GM19438 (cell line): ENCODE measurements around the gene B3GAT2.

Source experiments
- ATAC-seq: cut with Tn5 transposase; IDR thresholded peaks from one replicate; pipeline ENCODE4 v1.9.1; 2021; ENCODE audit warnings: low read depth; ENCODE audit not compliant: unreplicated experiment

B3GAT2 gene

GRCh38 chr6:70901324-70901723, 55.5 kb downstream of the B3GAT2 start:
- ATAC-seq = no peak

GRCh38 chr6:70900047-70900446, 56.8 kb downstream of the B3GAT2 start:
- no peak for ATAC-seq

- ATAC-seq = no peak
Observed at GRCh38 chr6:70894001-70894400, 62.9 kb downstream of the B3GAT2 start.

GRCh38 chr6:70889270-70889669, 67.6 kb downstream of the B3GAT2 start:
- no peak for ATAC-seq

- no peak for ATAC-seq
Observed at GRCh38 chr6:70886661-70887060, 70.2 kb downstream of the B3GAT2 start.

GRCh38 chr6:70886071-70886470, 70.8 kb downstream of the B3GAT2 start:
- no peak for ATAC-seq

- peak; percentile 88 for ATAC-seq
Observed at GRCh38 chr6:70884074-70884983, 72.5 kb downstream of the B3GAT2 start.

GRCh38 chr6:70879496-70879895, 77.4 kb downstream of the B3GAT2 start:
- ATAC-seq = no peak

GRCh38 chr6:70874181-70874913, 82.5 kb downstream of the B3GAT2 start:
- no peak for ATAC-seq

- ATAC-seq = no peak
Observed at GRCh38 chr6:70872469-70872868, 84.4 kb downstream of the B3GAT2 start.

GRCh38 chr6:70864401-70864800, 92.5 kb downstream of the B3GAT2 start:
- no peak for ATAC-seq

GRCh38 chr6:70863343-70863742, 93.5 kb downstream of the B3GAT2 start:
- no peak for ATAC-seq

- no peak for ATAC-seq
Observed at GRCh38 chr6:70860920-70861319, 95.9 kb downstream of the B3GAT2 start.

- ATAC-seq = no peak
Observed at GRCh38 chr6:70860045-70860444, 96.8 kb downstream of the B3GAT2 start.

GRCh38 chr6:70857387-70858077, 99.3 kb downstream of the B3GAT2 start:
- ATAC-seq = peak; percentile 98

- no peak for ATAC-seq
Observed at GRCh38 chr6:70852667-70853246, 104.1 kb downstream of the B3GAT2 start.

- no peak for ATAC-seq
Observed at GRCh38 chr6:70849348-70850069, 107.4 kb downstream of the B3GAT2 start.

- ATAC-seq = no peak
Observed at GRCh38 chr6:70847106-70848084, 109.5 kb downstream of the B3GAT2 start.
